Muscle of leg (tissue), 11 donors: Measurements from ENCODE around the gene CDC42BPB. TPM values are rescaled to one million over a fixed set of nuclear protein-coding genes. Genes with fewer than 3 reads are reported as not detected.
"Not testable (repeated sequence)": the region's sequence is repeated elsewhere in the genome, so short reads cannot be mapped to it uniquely, and the experiment has no call there.

ENCODE experiments used
- DNase-seq: peaks from one replicate; pipeline ENCODE4 v3.0.0; 2013
- H3K27ac ChIP-seq: one replicate; pipeline ENCODE4 v1.5.1; 2013; ENCODE audit warnings: mild to moderate bottlenecking, low read length, control low read depth
- H3K27me3 ChIP-seq: one replicate; pipeline ENCODE4 v1.6.1; 2013; ENCODE audit warnings: low read length; ENCODE audit not compliant: control insufficient read depth, insufficient read depth
- H3K36me3 ChIP-seq: one replicate; pipeline ENCODE4 v1.6.1; 2013; ENCODE audit warnings: low read length; ENCODE audit not compliant: control insufficient read depth, insufficient read depth
- H3K4me1 ChIP-seq: one replicate; pipeline ENCODE4 v1.6.1; 2013; ENCODE audit warnings: low read length; ENCODE audit not compliant: control insufficient read depth, insufficient read depth
- H3K4me3 ChIP-seq: one replicate; pipeline ENCODE4 v1.5.1; 2013; ENCODE audit warnings: low read length, control low read depth
- H3K9me3 ChIP-seq: replicated peaks from 2 replicates; pipeline ENCODE4 v1.6.1; 2013; ENCODE audit warnings: low read depth, low read length; ENCODE audit not compliant: control insufficient read depth
- WGBS: methylation state at CpG from one replicate; pipeline ENCODE4 v1.1.5; 2013; ENCODE audit warnings: missing lambda C conversion rate; ENCODE audit not compliant: insufficient coverage; 5-methylcytosine and 5-hydroxymethylcytosine counted together
- polyA plus RNA-seq, 8 donors: library from polyadenylated mRNA; unstranded; fragments of 120-200 nt; gene quantifications; one replicate each; pipeline versions ENCODE4 v1.2.1 to v1.2.3, GENCODE V29; 2013; ENCODE audit warnings: inconsistent platforms in 1 of 8, low replicate concordance in 1 of 8; ENCODE audit not compliant: insufficient read length in 8 of 8, insufficient read depth in 1 of 8
- total RNA-seq: library from RNA; stranded (reverse); fragments of 120-200 nt; gene quantifications from one replicate; pipeline ENCODE4 v1.2.4, GENCODE V29; 2013

CDC42BPB gene
- total and polyA plus RNA-seq, 9 donors, result 34.8 to 65.7 (median 55.4) TPM

DNA sequence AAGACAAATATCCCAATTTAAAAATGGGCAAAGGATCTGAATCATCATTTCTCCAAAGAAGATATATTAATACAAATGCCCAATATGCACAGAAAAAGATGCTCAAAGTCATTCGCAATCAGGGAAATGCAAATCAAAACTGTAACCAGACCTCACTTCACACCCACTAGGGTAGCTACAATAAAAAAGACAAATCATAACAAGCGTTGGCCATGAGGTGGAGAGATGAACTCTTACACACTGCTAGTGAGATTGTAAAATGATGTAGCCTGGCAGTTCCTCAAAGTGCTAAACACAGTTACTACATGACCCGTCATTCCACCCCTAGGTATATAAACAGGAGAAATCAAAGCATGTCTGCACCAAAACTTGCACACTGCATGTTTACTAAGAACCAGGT, 30.4 kb downstream of the CDC42BPB start:
- Histone ChIP-seq H3K27me3 (no peaks in the 10 kb centered on the region), H3K27ac (no peak overlapping the region), H3K4me3 (no peak overlapping the region), H3K36me3 (no peaks in the 10 kb centered on the region), H3K4me1 (peaks cover 15% of the 10 kb centered on the region), H3K9me3 (peaks cover 2% of the 10 kb centered on the region)
- DNase-seq, result no peak
- no CpG with 5 or more reads among the region's 3 CpGs for WGBS

DNA sequence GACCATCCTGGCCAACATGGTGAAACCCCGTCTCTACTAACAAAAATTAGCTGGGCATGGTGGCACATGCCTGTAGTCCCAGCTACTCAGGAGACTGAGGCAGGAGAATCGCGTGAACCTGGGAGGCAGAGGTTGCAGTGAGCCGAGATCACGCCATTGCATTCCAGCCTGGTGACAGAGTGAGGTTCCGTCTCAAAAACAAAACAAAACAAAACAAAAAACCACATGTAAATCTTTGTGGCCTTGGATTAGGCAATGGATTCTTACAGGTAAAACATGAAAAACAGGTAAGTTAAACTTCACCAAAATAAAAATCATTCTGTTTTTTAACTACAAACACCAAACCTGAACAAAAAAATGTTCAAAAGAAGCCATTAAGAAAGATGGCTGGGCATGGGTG, 31.2 kb downstream of the CDC42BPB start:
- H3K27me3 ChIP-seq, H3K27ac ChIP-seq, H3K36me3 ChIP-seq, H3K4me3 ChIP-seq, DNase-seq, H3K9me3 ChIP-seq: not testable (repeated sequence)
- WGBS, result no CpG with 5 or more reads among the region's 6 CpGs
- H3K4me1 ChIP-seq, result peaks cover 17% of the 10 kb centered on the region

DNA sequence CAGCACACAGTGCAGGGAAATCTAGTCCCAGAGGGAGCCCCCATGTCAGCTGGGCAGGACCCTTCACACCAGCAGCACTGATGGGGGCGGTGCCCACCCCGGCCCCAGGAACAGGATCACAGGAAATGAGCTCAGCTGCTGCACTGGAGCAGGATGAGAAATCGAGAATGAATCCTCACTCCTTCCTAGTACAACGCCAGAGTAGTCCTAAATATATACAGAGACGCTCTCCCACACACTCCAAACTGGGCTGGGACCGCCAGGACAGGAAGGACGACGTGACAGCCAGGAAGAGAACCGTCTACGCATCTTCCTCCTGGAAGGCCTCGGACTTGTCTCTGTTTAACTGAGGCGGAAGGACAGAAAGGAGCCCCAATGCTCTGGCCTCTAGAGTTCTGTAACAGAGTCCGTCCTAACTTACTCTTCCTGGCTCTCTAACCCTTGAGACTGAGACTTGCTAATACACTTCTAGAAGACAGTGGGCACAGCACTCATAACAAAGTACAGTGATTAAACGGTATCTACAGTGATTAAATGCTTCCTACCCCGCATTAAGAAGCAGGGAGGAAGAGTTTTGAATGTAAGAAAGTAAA, 33.4 kb downstream of the CDC42BPB start:
- Histone ChIP-seq H3K9me3 (peaks cover 2% of the 10 kb centered on the region), H3K4me3 (no peak overlapping the region), H3K36me3 (peaks cover 8% of the 10 kb centered on the region), H3K4me1 (peaks cover 17% of the 10 kb centered on the region), H3K27ac (peak overlapping the region; percentile 85), H3K27me3 (no peaks in the 10 kb centered on the region)
- WGBS, result 9% methylated on average over 8 of the region's 15 CpGs
- DNase-seq, result peak; percentile 83

DNA sequence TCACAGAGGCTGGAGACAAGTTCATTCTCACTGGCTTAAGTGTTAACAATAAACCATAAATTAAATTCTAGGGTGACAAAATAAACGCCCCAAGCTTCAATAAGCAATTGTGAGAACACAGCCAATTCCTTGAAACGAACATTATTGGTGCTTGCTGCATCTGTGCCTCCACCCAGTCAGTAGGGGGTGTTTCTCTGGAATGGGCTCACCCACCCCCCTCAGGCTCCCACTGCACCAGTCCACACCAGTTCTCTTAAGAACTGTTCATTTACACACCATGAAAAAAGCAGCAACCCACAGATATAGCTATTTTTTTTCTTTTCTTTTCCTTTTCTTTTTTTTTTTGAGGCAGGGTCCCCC, 34.7 kb downstream of the CDC42BPB start:
- H3K27ac ChIP-seq, result no peak overlapping the region

DNA sequence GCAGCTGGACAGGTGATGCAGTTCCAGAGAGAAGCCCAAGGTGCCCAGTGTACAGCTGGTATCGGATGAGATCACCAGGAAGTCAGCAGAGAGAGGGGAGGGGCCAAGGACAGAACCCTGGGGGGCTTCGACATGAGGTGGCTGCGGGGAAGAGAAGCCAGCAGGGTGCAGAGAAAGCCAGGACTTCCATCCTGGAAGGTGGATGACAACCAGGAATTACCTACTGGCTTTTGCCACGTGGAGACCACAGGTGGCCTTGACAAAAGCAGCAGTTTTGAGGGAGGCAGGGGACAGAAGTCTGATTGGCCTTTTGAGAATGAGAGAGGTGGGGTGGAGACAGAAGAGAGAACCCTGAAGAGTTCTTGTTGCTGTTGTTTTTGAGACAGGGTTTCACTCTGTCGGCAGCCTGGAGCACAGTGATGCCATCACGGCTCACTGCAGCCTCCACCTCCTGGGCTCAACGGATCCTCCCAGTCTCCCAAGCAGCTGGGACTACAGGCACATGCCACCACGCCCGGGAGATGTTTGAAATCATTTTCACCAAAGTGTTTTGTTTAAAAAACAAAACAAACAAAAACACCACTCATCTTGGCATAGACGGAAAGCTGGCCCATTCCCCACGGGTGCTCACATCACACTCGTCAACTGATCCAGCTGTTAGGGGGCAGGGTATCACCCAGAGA, 35.2 kb downstream of the CDC42BPB start:
- Histone ChIP-seq H3K27ac (no peak overlapping the region), H3K4me3 (no peak overlapping the region), H3K36me3 (peaks cover 8% of the 10 kb centered on the region), H3K9me3 (peaks cover 2% of the 10 kb centered on the region), H3K4me1 (peaks cover 17% of the 10 kb centered on the region), H3K27me3 (no peaks in the 10 kb centered on the region)
- 45% methylated on average over 9 of the region's 12 CpGs for WGBS
- no peak for DNase-seq

More for the DNA sequence above, 34.7 kb downstream of the CDC42BPB start:
- H3K36me3 ChIP-seq, result peaks cover 8% of the 10 kb centered on the region
- no peaks in the 10 kb centered on the region for H3K27me3 ChIP-seq
- H3K9me3 ChIP-seq, result peaks cover 2% of the 10 kb centered on the region
- WGBS, result 14% methylated on average over 1 of the region's 2 CpGs
- no peak overlapping the region for H3K4me3 ChIP-seq
- no peak for DNase-seq
- H3K4me1 ChIP-seq, result peaks cover 17% of the 10 kb centered on the region

DNA sequence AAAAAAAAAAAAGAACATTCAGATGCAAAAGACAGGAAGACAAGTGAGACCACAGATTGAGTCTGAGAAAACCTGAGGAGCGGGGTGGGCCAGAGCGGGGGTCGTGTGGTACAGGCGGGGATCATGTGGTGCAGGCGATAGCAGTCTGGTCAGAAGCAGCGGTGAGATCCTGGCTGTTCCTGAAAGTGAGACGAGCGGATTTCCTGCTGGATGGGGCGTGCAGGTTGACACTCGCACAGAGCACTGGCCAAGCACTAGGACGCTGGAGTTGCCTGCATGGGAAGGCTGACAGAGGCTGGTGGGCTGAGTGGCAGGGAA, 35.7 kb downstream of the CDC42BPB start:
- H3K4me1 ChIP-seq, result peaks cover 17% of the 10 kb centered on the region
- WGBS, result 71% methylated on average over 11 of the region's 11 CpGs
- DNase-seq, result no peak
- peaks cover 2% of the 10 kb centered on the region for H3K9me3 ChIP-seq
- H3K27me3 ChIP-seq, result no peaks in the 10 kb centered on the region
- H3K4me3 ChIP-seq, result no peak overlapping the region
- no peak overlapping the region for H3K27ac ChIP-seq
- peaks cover 8% of the 10 kb centered on the region for H3K36me3 ChIP-seq

DNA sequence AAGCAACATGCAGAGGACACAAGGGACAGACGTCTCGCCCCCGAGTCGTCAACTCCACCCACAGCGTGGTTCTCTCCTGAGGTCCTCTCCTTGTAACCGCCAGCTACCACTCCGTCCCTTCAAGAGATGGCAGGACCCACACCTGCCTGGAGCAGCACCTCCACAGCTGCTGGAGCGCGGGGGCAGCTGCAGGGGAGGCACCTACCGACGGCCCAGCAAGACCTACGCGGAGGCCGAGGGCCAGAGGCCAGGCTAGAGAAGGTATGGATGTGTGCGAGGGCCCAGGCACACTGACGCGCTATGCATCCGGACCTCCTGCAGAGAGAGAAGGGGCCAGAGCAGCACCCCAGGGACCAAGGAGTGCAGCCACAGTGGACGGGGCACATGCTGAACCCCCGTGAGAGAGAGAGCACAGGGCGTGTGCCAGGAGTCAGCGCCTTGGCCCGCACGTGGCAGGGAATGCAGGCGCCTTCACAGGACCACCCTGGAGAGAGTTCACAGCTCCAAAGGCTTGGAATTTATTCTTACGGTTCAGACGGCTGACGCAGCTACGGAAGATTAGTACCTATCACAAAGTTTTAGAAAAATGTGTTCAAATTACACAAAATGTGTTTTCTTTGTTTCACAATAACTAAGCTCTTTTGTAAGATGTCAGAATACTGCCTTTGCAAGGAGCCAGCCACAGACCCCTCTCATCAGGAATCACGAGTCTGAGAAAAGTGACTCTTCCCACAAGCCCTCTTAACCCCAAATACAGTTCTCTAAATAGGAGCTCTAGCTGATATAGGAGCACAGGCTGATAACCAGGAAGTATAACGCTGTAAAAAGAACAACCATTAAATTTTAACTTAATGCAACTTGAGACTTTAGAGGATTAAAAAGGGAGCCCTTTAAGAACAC, 36.8 kb downstream of the CDC42BPB start:
- Histone ChIP-seq H3K27me3 (no peaks in the 10 kb centered on the region), H3K27ac (no peak overlapping the region), H3K36me3 (peaks cover 8% of the 10 kb centered on the region), H3K4me3 (no peak overlapping the region), H3K4me1 (peaks cover 17% of the 10 kb centered on the region), H3K9me3 (no peaks in the 10 kb centered on the region)
- 92% methylated on average over 22 of the region's 31 CpGs for WGBS
- no peak for DNase-seq

DNA sequence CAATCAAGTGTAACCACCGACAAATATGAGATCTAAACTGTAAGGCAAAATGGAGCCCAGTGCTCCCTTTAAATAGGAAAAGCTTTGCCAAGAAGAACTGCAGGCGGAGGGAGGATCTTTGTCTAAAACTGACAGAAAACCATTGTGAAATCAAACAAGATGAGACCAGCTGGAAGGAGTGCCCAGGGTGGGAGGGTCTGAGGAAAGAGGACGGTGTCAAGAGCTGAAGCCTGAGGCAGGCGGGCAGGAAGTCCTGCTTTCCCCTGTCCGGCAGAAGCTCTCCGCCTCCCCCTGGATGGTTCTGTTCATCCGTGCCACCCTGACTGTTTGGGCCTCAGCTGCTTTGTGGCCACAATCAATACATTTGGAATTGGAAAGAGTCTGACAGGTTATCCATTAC, 37.5 kb downstream of the CDC42BPB start:
- Histone ChIP-seq H3K4me3 (no peak overlapping the region), H3K27ac (no peak overlapping the region), H3K9me3 (no peaks in the 10 kb centered on the region), H3K27me3 (no peaks in the 10 kb centered on the region), H3K36me3 (peaks cover 8% of the 10 kb centered on the region), H3K4me1 (peaks cover 21% of the 10 kb centered on the region)
- 83% methylated on average over 7 of the region's 7 CpGs for WGBS
- DNase-seq, result no peak

DNA sequence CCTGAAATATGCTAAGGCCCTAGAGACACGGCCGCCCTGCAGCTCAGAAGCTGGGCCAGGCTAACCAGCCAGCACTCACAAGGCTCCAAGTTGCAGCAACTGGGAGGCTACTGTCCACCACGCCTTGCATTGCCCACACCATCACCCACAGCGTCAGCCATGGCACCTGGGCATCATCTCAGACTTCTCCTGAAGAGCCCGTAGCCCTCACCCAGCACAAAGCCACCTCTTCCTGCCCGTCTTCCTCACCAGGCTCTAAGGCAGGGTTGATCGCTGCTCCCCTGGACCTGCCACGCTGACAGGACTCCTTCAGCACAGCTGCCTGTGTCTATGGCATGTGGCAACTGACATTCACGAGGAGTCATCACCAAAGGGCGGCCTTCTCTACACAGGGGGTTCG, 38.1 kb downstream of the CDC42BPB start:
- Histone ChIP-seq H3K27ac (no peak overlapping the region), H3K4me3 (no peak overlapping the region), H3K36me3 (peaks cover 8% of the 10 kb centered on the region), H3K27me3 (no peaks in the 10 kb centered on the region), H3K9me3 (no peaks in the 10 kb centered on the region), H3K4me1 (peaks cover 21% of the 10 kb centered on the region)
- no peak for DNase-seq
- WGBS, result 98% methylated on average over 11 of the region's 11 CpGs

DNA sequence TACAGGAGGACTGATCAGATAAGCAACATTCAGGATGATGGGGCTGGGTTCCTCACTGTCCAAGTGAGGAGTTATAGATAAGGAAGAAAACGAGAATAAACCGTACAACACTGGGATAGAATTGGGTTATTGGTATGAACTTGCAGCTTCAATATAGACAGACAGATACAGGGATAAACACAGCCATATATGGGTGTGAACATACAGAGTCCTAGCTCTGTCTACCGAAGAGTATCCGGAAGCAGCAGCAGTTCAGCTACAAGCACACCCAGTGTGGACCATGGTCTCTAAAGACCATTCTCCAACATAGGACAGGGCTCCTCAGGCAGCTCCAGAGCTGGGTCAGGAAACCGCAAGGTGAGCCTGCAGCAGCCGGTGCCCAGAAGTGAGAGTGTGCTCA, 40.8 kb downstream of the CDC42BPB start:
- Histone ChIP-seq H3K27me3 (no peaks in the 10 kb centered on the region), H3K27ac (no peak overlapping the region), H3K4me3 (no peak overlapping the region), H3K9me3 (no peaks in the 10 kb centered on the region), H3K4me1 (peaks cover 4% of the 10 kb centered on the region), H3K36me3 (peaks cover 9% of the 10 kb centered on the region)
- 100% methylated on average over 3 of the region's 6 CpGs for WGBS
- DNase-seq, result no peak
